ENCODE results near the gene LATS2.

The LATS2 gene

DNA sequence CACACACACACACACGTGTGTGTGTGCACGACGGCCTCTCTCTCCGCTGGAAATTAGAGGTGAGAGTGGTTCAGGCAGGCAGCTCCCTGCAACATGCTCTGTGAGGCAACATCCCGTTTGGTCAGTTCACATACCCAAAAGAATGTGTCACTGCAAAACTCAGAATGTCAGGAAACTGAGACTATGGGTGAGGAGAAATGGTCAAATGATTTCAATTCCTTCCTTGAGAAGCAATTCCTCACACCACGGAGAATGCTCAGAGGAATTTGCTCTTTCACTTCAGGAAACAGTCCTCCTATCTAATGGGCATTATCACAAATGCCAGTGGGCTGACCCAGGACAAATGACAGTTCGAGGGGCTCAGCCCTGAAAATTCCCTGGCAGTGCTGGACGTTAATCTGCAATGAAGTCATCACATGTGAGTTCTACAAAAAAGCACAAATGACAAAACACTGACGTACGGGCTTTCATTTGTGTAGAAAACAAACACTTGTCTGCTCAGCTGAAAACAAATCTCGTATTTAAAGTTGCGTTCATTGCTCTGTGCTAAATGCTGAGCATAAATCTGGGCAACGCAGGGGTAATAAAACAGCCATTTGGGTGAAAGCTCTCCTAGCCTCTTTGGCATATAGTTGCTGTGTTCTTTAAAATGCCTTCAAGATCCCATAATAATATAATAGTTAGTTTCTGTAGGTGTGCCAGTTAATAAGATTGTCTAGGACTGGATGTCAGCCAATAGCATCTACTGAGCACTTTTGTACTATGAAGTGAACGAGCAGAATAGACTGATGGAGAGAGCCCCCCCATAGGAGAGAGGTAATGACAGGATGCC, 18.6 kb upstream of the LATS2 start:
- peak overlapping the region; percentile 41 for H3K4me3 ChIP-seq (ENCODE audit: low read depth, low read length)
- TF ChIP-seq, protein P1, sequence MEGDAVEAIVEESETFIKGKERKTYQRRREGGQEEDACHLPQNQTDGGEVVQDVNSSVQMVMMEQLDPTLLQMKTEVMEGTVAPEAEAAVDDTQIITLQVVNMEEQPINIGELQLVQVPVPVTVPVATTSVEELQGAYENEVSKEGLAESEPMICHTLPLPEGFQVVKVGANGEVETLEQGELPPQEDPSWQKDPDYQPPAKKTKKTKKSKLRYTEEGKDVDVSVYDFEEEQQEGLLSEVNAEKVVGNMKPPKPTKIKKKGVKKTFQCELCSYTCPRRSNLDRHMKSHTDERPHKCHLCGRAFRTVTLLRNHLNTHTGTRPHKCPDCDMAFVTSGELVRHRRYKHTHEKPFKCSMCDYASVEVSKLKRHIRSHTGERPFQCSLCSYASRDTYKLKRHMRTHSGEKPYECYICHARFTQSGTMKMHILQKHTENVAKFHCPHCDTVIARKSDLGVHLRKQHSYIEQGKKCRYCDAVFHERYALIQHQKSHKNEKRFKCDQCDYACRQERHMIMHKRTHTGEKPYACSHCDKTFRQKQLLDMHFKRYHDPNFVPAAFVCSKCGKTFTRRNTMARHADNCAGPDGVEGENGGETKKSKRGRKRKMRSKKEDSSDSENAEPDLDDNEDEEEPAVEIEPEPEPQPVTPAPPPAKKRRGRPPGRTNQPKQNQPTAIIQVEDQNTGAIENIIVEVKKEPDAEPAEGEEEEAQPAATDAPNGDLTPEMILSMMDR (conservative IDR thresholded peaks at IDR 0.05; ENCODE audit: low read depth, low read length) = no peak
- DNase-seq (ENCODE audit: low read depth) = peak; percentile 89

DNA sequence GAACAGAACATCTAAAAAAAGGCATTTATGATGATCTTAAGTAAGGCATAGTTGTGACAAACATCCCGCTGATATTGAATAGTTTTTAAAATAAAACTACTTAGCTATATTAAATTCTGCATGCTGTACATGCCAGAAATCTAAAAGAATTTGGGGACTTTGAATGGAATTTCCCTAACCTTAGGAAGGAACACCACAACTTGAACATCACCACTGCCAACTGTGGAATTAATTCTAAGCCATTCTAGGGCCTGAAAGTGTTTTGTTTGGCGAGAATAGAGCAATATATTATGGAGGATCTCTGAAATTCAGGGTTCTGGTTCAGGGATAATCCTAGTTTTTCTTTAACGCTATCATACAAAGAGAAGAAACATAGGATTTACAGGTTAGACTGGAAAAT, 17.8 kb upstream of the LATS2 start:
- peak; percentile 32 for DNase-seq (ENCODE audit: low read depth)
- no peak overlapping the region for H3K4me3 ChIP-seq (ENCODE audit: low read depth, low read length)

DNA sequence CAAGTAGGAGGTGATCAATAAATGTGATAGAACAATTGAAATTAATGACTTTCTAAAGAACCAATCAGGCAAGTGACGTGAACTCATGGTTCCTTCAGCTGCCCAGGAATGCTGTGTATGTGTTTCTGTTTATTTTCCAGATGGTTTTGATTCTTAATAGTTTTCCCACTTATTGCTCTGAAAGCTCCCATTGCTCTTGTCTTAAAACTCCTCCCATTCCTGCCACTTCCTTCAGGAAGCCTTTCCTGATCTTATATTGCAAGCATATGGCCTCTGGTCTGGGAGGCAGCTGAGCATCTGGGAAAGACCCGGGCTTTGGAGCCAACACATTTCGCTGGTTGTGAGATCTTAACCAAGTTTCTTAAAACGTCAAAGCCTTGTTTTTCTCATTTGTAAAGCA, 17.1 kb upstream of the LATS2 start:
- TF ChIP-seq, protein P1 (conservative IDR thresholded peaks at IDR 0.05; ENCODE audit: low read depth, low read length) = no peak
- H3K4me3 ChIP-seq (ENCODE audit: low read depth, low read length) = no peak overlapping the region
- no peak for DNase-seq (ENCODE audit: low read depth)

More for the DNA sequence above, 17.8 kb upstream of the LATS2 start:
- TF ChIP-seq, protein P1 (conservative IDR thresholded peaks at IDR 0.05; ENCODE audit: low read depth, low read length) = no peak

DNA sequence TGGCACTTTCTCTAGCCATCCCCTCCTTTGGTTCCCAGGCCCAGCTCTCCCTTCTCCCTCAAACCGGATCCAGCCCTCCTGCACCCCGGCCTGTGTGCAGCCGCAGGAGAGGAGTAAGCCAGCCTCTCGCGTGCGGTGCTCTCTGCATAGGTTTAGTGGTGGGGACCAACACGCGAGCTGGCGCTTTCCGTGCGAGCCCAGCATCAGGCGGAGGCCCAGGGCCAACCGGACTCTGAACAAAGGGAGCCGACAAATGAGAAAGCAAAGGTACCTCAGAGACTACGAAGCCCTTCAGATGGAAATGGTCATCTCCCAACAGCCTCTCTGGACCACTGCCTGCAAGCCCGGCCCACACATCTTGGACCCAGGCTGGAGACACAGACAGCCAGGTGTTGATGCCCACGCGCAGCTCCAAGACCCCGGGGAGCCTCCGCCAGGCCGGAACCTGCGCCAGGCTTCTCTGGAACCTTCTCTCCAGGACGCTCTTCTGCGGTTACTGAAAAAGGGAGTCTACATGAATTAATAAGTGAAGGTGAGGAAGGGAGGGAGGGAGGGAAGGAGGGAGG, 16.5 kb upstream of the LATS2 start:
- TF ChIP-seq, protein P1 (conservative IDR thresholded peaks at IDR 0.05; ENCODE audit: low read depth, low read length) = no peak
- no peak for DNase-seq (ENCODE audit: low read depth)
- no peak overlapping the region for H3K4me3 ChIP-seq (ENCODE audit: low read depth, low read length)

DNA sequence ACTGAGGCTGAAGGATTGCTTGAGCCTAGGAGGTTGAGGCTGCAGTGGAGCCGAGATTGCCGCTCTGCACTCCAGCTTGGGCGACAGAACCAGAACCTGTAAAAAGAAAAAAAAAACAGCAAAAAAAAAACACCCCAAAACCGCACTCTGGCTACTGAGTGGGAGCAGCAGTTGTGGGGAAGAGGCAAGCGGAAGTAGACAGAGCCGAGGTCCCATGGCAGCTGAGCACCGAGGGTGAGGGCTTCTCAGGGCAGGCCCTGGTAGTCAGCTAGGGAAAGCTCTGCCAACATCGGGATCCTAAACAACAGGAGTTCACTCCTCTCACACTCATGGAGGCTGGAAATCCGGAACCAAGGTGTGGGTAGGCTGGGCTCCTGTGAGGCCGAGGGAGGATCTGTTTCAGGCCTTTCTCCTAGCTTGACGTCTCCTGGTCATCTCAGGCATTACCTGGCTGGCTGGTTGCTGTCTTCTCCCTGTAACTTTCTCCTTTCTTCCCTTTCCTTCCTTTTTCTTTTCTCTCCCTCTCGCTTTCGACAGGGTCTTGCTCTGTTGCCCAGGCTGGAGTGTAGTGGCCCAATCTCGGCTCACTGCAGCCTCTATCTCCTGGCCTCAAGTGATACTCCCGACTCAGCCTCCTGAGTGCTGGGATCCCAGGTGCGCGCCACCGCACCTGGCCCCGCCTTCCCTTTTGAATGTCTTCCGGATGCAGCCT, 15.8 kb upstream of the LATS2 start:
- H3K4me3 ChIP-seq (ENCODE audit: low read depth, low read length) = no peak overlapping the region
- TF ChIP-seq, protein P1 (conservative IDR thresholded peaks at IDR 0.05; ENCODE audit: low read depth, low read length) = no peak
- no peak for DNase-seq (ENCODE audit: low read depth)

DNA sequence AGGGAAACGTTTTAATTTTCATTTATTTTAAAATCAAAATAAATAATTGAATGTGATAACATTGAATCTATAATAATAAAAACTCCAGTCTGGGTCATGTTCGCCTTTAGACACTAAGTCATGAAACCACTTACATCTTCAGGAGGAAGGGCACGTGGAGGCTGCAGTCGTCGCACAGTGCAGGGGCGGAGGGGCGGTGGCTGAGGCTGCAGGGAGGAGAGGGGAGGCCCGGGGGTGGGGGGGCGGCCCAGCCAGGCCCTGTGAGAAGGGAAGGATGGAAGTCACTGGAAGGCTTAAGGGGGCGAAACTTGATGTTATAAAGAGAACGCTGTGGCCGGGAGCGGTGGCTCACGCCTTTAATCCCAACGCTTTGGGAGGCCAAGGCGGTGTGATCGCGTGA, 14.9 kb upstream of the LATS2 start:
- peak overlapping the region; percentile 41 for H3K4me3 ChIP-seq (ENCODE audit: low read depth, low read length)
- TF ChIP-seq, protein P1 (conservative IDR thresholded peaks at IDR 0.05; ENCODE audit: low read depth, low read length) = no peak
- DNase-seq (ENCODE audit: low read depth) = peak; percentile 11
